NCI-H226 (cell line): ENCODE data around the gene FHOD3.
"Not testable (repeated sequence)": the region's sequence is repeated elsewhere in the genome, so short reads cannot be mapped to it uniquely, and the experiment has no call there.

Source experiments
- DNase-seq: peaks from one replicate; pipeline ENCODE4 v3.0.0-alpha.2; 2015

The FHOD3 gene

GRCh38 chr18:36530676-36531405 is 233.3 kb downstream of the FHOD3 start:
- no peak for DNase-seq

- no peak for DNase-seq
Observed at GRCh38 chr18:36531636-36532035, 234.1 kb downstream of the FHOD3 start.

- peak; percentile 2 for DNase-seq
Observed at GRCh38 chr18:36532394-36532793, 234.9 kb downstream of the FHOD3 start.

GRCh38 chr18:36532815-36533214 is 235.3 kb downstream of the FHOD3 start:
- no peak for DNase-seq

GRCh38 chr18:36533446-36534153 is 236.1 kb downstream of the FHOD3 start:
- DNase-seq: no peak

GRCh38 chr18:36534154-36534688 is 236.7 kb downstream of the FHOD3 start:
- DNase-seq: no peak

- DNase-seq: no peak
Observed at GRCh38 chr18:36535202-36535935, 237.9 kb downstream of the FHOD3 start.

- no peak for DNase-seq
Observed at GRCh38 chr18:36536426-36536825, 238.9 kb downstream of the FHOD3 start.

GRCh38 chr18:36537289-36537688 is 239.8 kb downstream of the FHOD3 start:
- DNase-seq: no peak

- no peak for DNase-seq
Observed at GRCh38 chr18:36539674-36540231, 242.2 kb downstream of the FHOD3 start.

- DNase-seq: no peak
Observed at GRCh38 chr18:36543030-36543429, 245.5 kb downstream of the FHOD3 start.

- DNase-seq: no peak
Observed at GRCh38 chr18:36543991-36544725, 246.6 kb downstream of the FHOD3 start.

GRCh38 chr18:36545821-36546427 is 248.4 kb downstream of the FHOD3 start:
- no peak for DNase-seq

GRCh38 chr18:36546876-36547275 is 249.4 kb downstream of the FHOD3 start:
- DNase-seq: no peak

- DNase-seq: no peak
Observed at GRCh38 chr18:36547544-36547943, 250.0 kb downstream of the FHOD3 start.

- DNase-seq: not testable (repeated sequence)
Observed at GRCh38 chr18:36551274-36551673, 253.8 kb downstream of the FHOD3 start.

GRCh38 chr18:36558234-36558633 is 260.7 kb downstream of the FHOD3 start:
- no peak for DNase-seq

GRCh38 chr18:36559149-36559857 is 261.8 kb downstream of the FHOD3 start:
- DNase-seq: no peak

GRCh38 chr18:36560187-36560586 is 262.7 kb downstream of the FHOD3 start:
- DNase-seq: no peak

- no peak for DNase-seq
Observed at GRCh38 chr18:36561046-36561445, 263.5 kb downstream of the FHOD3 start.

GRCh38 chr18:36564841-36565240 is 267.3 kb downstream of the FHOD3 start:
- DNase-seq: no peak
